ENCODE results near the gene PDIA5.

Gene PDIA5

GRCh38 chr3:123072152-123072551, 5.3 kb downstream of the PDIA5 start:
- no peak for DNase-seq

- no peak for DNase-seq
Measured at GRCh38 chr3:123072564-123072963, 5.7 kb downstream of the PDIA5 start.

- DNase-seq = no peak
Measured at GRCh38 chr3:123075359-123075758, 8.5 kb downstream of the PDIA5 start.

- DNase-seq = no peak
Measured at GRCh38 chr3:123076112-123076495, 9.3 kb downstream of the PDIA5 start.

- DNase-seq = peak; percentile 34
Measured at GRCh38 chr3:123076496-123077418, 9.9 kb downstream of the PDIA5 start.

- no peak for DNase-seq
Measured at GRCh38 chr3:123078101-123078500, 11.3 kb downstream of the PDIA5 start.

GRCh38 chr3:123080864-123081562, 14.2 kb downstream of the PDIA5 start:
- DNase-seq = no peak

GRCh38 chr3:123081718-123082369, 15.0 kb downstream of the PDIA5 start:
- DNase-seq = peak; percentile 38

- no peak for DNase-seq
Measured at GRCh38 chr3:123082370-123083065, 15.7 kb downstream of the PDIA5 start.

- peak; percentile 24 for DNase-seq
Measured at GRCh38 chr3:123083383-123084124, 16.7 kb downstream of the PDIA5 start.

GRCh38 chr3:123084192-123084591, 17.4 kb downstream of the PDIA5 start:
- DNase-seq = no peak

GRCh38 chr3:123084738-123085237, 18.0 kb downstream of the PDIA5 start:
- no peak for DNase-seq

- peak; percentile 54 for DNase-seq
Measured at GRCh38 chr3:123085293-123085931, 18.6 kb downstream of the PDIA5 start.

GRCh38 chr3:123085932-123086627, 19.3 kb downstream of the PDIA5 start:
- peak; percentile 23 for DNase-seq

- no peak for DNase-seq
Measured at GRCh38 chr3:123088387-123088786, 21.6 kb downstream of the PDIA5 start.

- no peak for DNase-seq
Measured at GRCh38 chr3:123089611-123090331, 22.9 kb downstream of the PDIA5 start.

- DNase-seq = no peak
Measured at GRCh38 chr3:123090728-123091531, 24.1 kb downstream of the PDIA5 start.

GRCh38 chr3:123092243-123092642, 25.4 kb downstream of the PDIA5 start:
- no peak for DNase-seq

- no peak for DNase-seq
Measured at GRCh38 chr3:123093696-123094095, 26.9 kb downstream of the PDIA5 start.

Data from eye (tissue), 1 donor.